Gastroesophageal sphincter (tissue), 4 donors: ENCODE data around the gene CLEC1B. TPM values are rescaled to one million over a fixed set of nuclear protein-coding genes. Genes with fewer than 3 reads are reported as not detected.

Experiments used
- ATAC-seq: fragments of 150-250 bp; one replicate; pipeline ENCODE4 v1.9.1; 2016; ENCODE audit warnings: mild to moderate bottlenecking, moderate library complexity
- H3K27ac ChIP-seq, 4 donors: fragments of 200-600 bp; sonication (generic) in 3 of 4; 1 replicate in 3 of 4; 2 replicates in 1 of 4; pipeline ENCODE4 v1.5.1; 2016 to 2019
- H3K27me3 ChIP-seq: fragments of 200-600 bp; sonication (generic); one replicate; pipeline ENCODE4 v1.5.1; 2019
- H3K36me3 ChIP-seq, 2 donors: fragments of 200-600 bp; sonication (generic); one replicate each; pipeline ENCODE4 v1.5.1; 2019; ENCODE audit warnings: control low read depth in 1 of 2
- H3K4me1 ChIP-seq, 3 donors: fragments of 200-600 bp; sonication (generic); 1 replicate in 2 of 3; 2 replicates in 1 of 3; pipeline ENCODE4 v1.5.1; 2016 to 2019; ENCODE audit warnings: control low read depth in 2 of 3
- H3K4me3 ChIP-seq, 2 donors: fragments of 200-600 bp; sonication (generic); one replicate each; pipeline ENCODE4 v1.5.1; 2019; ENCODE audit warnings: mild to moderate bottlenecking in 1 of 2, moderate library complexity in 1 of 2
- H3K9me3 ChIP-seq, 3 donors: fragments of 200-600 bp; sonication (generic); one replicate each; pipeline ENCODE4 v1.5.1; 2017 to 2019; ENCODE audit warnings: control low read depth in 2 of 3
- CTCF ChIP-seq, 4 experiments: fragments of 200-600 bp in 2 of 4; fragments of 450-650 bp in 2 of 4; sonication (generic) in 1 of 4; IDR thresholded peaks; one replicate each; pipeline ENCODE4 v1.5.1; 2017 to 2019; ENCODE audit warnings: antibody characterized with exemption in 4 of 4, mild to moderate bottlenecking in 2 of 4, moderate library complexity in 2 of 4
- EP300 ChIP-seq: sonication (generic); formaldehyde crosslinking; IDR thresholded peaks from one replicate; pipeline ENCODE4 v1.6.1; 2017; ENCODE audit warnings: antibody characterized with exemption, mild to moderate bottlenecking
- POLR2A ChIP-seq, 2 donors: fragments of 450-650 bp; IDR thresholded peaks; one replicate each; pipeline ENCODE4 v1.6.1; 2017; ENCODE audit warnings: antibody characterized with exemption in 2 of 2, mild to moderate bottlenecking in 2 of 2, moderate library complexity in 1 of 2
- POLR2AphosphoS5 ChIP-seq: sonication (generic); formaldehyde crosslinking; IDR thresholded peaks from one replicate; pipeline ENCODE4 v1.6.1; 2017; ENCODE audit warnings: antibody characterized with exemption
- WGBS, 2 donors: methylation state at CpG; one replicate each; pipeline ENCODE4 v1.1.5; 2018; ENCODE audit warnings: low coverage in 1 of 2; 5-methylcytosine and 5-hydroxymethylcytosine counted together
- total RNA-seq, 4 donors: library from RNA; depleted of rRNA; stranded (reverse); fragments of >200 nt; gene quantifications; one replicate each; pipeline ENCODE4 v1.1.0, GENCODE V29; 2016

CLEC1B gene
- total RNA-seq, 4 donors from 2014 or later, result not detected

GRCh38 chr12:10025236-10025635, 26.3 kb upstream of the CLEC1B start:
- H3K36me3 ChIP-seq, result no peaks in the 10 kb centered on the region
- H3K27me3 ChIP-seq, result no peaks in the 10 kb centered on the region
- ATAC-seq, result no peak
- 64 to 79% methylated on average over 3 of the region's 3 CpGs for WGBS, 2 donors
- H3K4me1 ChIP-seq, result no peaks in the 10 kb centered on the region
- H3K27ac ChIP-seq, result no peak overlapping the region
- no peak overlapping the region for H3K4me3 ChIP-seq
- TF ChIP-seq EP300, result no peak
- H3K9me3 ChIP-seq, result no peaks in the 10 kb centered on the region

- H3K9me3 ChIP-seq, result no peaks in the 10 kb centered on the region
- H3K27me3 ChIP-seq, result no peaks in the 10 kb centered on the region
- no peak overlapping the region for H3K4me3 ChIP-seq
- no peak for TF ChIP-seq POLR2AphosphoS5
- TF ChIP-seq POLR2A (IDR thresholded peaks at IDR 0.05), result no peak
- TF ChIP-seq EP300, result no peak
- no peak for TF ChIP-seq CTCF (IDR thresholded peaks at IDR 0.05)
- 90 to 96% methylated on average over 3 of the region's 3 CpGs for WGBS, 2 donors
- H3K36me3 ChIP-seq, result no peaks in the 10 kb centered on the region
- H3K4me1 ChIP-seq, result peaks cover 0 to 13% (median 0%) of the 10 kb centered on the region in 3 donors
- no peak for ATAC-seq
- no peak overlapping the region for H3K27ac ChIP-seq
These were observed 22.4 kb upstream of the CLEC1B start for GRCh38 chr12:10021342-10021741.

GRCh38 chr12:10018386-10018785, 19.5 kb upstream of the CLEC1B start:
- Histone ChIP-seq H3K36me3 (no peaks in the 10 kb centered on the region), H3K4me1 (peaks cover 0 to 13% (median 0%) of the 10 kb centered on the region in 3 donors), H3K27ac (peak overlapping the region in 1 of 4 donors; percentile 28), H3K9me3 (no peaks in the 10 kb centered on the region), H3K27me3 (no peaks in the 10 kb centered on the region), H3K4me3 (no peak overlapping the region)
- ATAC-seq, result no peak
- TF ChIP-seq POLR2AphosphoS5 (peak; percentile 91), EP300 (peak; percentile 14), POLR2A (IDR thresholded peaks at IDR 0.05) (no peak), CTCF (IDR thresholded peaks at IDR 0.05) (no peak)
- WGBS, 2 donors, result 10 to 13% methylated on average over 5 of the region's 5 CpGs

GRCh38 chr12:10016881-10017280, 18.0 kb upstream of the CLEC1B start:
- Histone ChIP-seq H3K9me3 (no peaks in the 10 kb centered on the region), H3K36me3 (no peaks in the 10 kb centered on the region), H3K27me3 (no peaks in the 10 kb centered on the region), H3K4me3 (no peak overlapping the region), H3K27ac (no peak overlapping the region), H3K4me1 (peaks cover 0 to 13% (median 0%) of the 10 kb centered on the region in 3 donors)
- ATAC-seq, result no peak
- TF ChIP-seq POLR2AphosphoS5 (no peak), EP300 (no peak), CTCF (IDR thresholded peaks at IDR 0.05) (no peak), POLR2A (IDR thresholded peaks at IDR 0.05) (no peak)
- 10% methylated on average over 1 of the region's 1 CpG; no CpG with 5 or more reads in 1 of the 2 donors for WGBS, 2 donors

GRCh38 chr12:10015450-10015849, 16.5 kb upstream of the CLEC1B start:
- ATAC-seq, result no peak
- Histone ChIP-seq H3K27me3 (no peaks in the 10 kb centered on the region), H3K4me1 (peaks cover 0 to 13% (median 0%) of the 10 kb centered on the region in 3 donors), H3K4me3 (no peak overlapping the region), H3K36me3 (no peaks in the 10 kb centered on the region), H3K27ac (no peak overlapping the region), H3K9me3 (no peaks in the 10 kb centered on the region)
- WGBS, 2 donors, result 53 to 61% methylated on average over 3 to 4 of the region's 4 CpGs
- TF ChIP-seq EP300, result no peak
- no peak for TF ChIP-seq CTCF (IDR thresholded peaks at IDR 0.05)
- TF ChIP-seq POLR2AphosphoS5, result no peak
- no peak for TF ChIP-seq POLR2A (IDR thresholded peaks at IDR 0.05)
